ENCODE measurements around the gene ZNF488.
"Not testable (repeated sequence)": the region's sequence is repeated elsewhere in the genome, so short reads cannot be mapped to it uniquely, and the experiment has no call there.

ZNF488 gene

DNA sequence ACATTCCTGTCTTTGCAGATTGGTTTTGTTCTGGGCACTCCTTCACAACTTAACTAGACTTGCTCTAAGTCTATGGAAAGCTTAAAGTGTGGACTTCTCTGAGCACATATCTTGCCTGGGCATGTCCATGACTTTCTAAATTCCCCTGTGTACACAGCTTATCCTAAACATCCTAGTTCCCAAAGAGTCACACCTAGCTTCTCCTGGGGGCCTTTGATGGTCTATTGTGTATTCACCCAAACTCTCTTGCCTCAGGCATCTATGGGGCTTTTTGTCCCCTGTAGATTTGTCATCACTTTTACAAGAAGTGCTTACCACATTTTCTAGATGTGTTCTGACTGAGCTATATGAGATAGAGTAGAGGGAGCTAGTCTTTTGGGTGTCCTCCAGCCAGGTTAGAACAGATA is 12.2 kb upstream of the ZNF488 start:
- TF ChIP-seq JUND (IDR thresholded peaks at IDR 0.05; ENCODE audit: low read depth): no peak
- peak in 1 of 2 experiments; percentile 72 for DNase-seq (ENCODE audit: low read depth in 1 of 2, low spot score in 1 of 2)
- in situ Hi-C loops (cut with HindIII; ENCODE audit: low pct_unique_long_range_greater_than_20kb, low sequenced_read_pairs): no loop called here

DNA sequence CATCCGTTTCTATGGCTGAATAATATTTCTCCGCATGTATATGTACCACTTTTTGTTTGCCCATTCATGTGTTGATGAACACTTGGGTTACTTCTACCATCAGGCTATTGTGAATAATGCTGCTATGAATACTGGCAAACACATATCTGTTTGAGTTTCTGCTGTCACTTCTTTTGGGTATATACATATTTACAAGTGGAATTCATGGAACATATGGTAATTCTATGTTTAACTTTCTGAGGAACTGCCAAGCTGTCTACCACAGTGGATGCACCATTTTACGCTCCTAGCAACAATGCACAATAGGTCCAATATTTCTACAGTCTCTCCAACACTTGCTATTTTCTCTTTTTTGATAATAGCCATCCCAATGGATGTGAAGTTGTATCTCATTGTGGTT is 5.5 kb upstream of the ZNF488 start:
- no peak for TF ChIP-seq JUND (IDR thresholded peaks at IDR 0.05; ENCODE audit: low read depth)
- in situ Hi-C loops (cut with HindIII; ENCODE audit: low pct_unique_long_range_greater_than_20kb, low sequenced_read_pairs): no loop called here
- DNase-seq (ENCODE audit: low read depth in 1 of 2, low spot score in 1 of 2): no peak

DNA sequence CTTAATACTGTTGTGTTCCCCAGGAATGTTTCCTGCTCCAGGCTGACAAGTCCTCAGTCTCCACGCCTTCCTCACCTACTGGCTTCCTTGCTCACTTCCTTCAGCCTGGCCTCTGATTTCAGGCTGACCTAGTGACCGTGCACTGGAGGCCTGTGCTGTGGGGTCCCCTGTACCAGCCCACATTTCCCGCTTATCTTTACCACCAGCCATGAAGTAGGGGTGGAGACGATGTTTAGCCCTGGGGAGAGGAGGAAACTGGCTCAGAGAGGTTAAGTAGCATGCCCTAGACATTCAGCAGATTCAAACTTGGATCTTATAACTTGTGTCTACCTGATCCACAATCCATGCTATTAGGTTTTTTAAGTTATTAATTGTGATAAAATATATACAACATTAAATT is 4.8 kb upstream of the ZNF488 start:
- no peak for DNase-seq (ENCODE audit: low read depth in 1 of 2, low spot score in 1 of 2)
- in situ Hi-C loops (cut with HindIII; ENCODE audit: low pct_unique_long_range_greater_than_20kb, low sequenced_read_pairs): no loop called here
- TF ChIP-seq JUND (IDR thresholded peaks at IDR 0.05; ENCODE audit: low read depth): no peak

DNA sequence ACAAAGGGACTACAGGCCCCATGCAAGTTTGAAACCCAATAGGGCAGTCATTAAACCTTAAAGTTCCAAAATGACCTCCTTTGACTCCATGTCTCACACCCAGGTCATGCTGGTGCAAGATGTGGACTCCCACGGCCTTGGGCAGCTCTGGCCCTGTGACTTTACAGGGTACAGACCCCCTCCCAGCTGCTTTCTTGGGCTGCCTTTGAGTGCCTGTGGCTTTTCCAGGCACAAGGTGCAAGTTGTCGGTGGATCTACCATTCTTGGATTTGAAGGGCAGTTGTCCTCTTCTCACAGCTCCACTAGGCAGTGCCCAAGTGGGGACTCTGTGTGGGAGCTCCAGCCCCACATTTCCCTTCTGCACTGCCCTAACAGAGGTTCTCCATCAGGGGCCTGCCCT is 2.0 kb upstream of the ZNF488 start:
- in situ Hi-C loops (cut with HindIII; ENCODE audit: low pct_unique_long_range_greater_than_20kb, low sequenced_read_pairs): not testable (repeated sequence)

DNA sequence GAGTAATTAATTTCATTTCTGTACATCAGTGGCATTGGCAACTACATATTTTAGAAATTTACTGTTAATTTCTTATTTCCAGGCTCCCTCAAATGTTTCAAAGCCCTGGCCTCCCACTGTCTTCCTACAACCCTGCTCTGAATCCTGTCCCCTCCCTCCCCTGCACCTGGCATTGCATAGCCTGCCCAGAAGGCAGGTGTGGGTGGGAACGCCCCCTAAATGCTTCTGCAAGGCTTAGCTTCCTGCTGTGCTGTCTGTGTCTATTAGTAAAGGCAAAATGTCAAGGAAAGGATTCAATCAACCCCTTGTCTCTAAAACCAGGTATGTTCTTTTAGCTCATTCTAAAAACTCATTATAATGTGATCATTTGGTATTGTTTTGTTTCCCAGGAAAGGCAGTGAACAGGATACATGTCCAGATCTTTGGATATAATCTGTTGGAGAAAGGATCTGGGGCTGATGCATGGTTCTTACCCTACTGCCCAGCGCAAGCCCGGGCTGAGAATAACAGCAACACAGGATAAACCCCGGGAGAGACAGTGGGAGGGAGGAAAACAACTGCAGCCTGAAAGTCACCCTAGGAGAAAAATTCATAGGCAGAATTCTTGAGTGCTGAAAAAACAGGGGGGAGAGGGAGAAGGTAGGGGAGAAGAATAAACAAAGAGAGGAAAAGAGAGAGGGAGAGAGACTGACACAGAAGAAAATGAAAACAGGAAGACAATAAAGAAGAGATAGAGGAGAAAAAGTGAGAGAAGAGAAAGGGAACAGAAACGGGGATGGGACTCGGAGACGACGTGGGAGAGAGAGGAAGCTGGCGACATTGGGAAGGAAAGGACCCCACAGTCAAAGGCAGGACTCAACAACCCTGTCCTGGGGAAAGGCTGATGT is 589 bp downstream of the ZNF488 start:
- in situ Hi-C loops (cut with HindIII; ENCODE audit: low pct_unique_long_range_greater_than_20kb, low sequenced_read_pairs): no loop called here
- no peak for DNase-seq (ENCODE audit: low read depth in 1 of 2, low spot score in 1 of 2)
- TF ChIP-seq JUND (IDR thresholded peaks at IDR 0.05; ENCODE audit: low read depth): no peak

More for the DNA sequence above, 2.0 kb upstream of the ZNF488 start:
- not testable (repeated sequence) for DNase-seq (ENCODE audit: low read depth in 1 of 2, low spot score in 1 of 2)

DNA sequence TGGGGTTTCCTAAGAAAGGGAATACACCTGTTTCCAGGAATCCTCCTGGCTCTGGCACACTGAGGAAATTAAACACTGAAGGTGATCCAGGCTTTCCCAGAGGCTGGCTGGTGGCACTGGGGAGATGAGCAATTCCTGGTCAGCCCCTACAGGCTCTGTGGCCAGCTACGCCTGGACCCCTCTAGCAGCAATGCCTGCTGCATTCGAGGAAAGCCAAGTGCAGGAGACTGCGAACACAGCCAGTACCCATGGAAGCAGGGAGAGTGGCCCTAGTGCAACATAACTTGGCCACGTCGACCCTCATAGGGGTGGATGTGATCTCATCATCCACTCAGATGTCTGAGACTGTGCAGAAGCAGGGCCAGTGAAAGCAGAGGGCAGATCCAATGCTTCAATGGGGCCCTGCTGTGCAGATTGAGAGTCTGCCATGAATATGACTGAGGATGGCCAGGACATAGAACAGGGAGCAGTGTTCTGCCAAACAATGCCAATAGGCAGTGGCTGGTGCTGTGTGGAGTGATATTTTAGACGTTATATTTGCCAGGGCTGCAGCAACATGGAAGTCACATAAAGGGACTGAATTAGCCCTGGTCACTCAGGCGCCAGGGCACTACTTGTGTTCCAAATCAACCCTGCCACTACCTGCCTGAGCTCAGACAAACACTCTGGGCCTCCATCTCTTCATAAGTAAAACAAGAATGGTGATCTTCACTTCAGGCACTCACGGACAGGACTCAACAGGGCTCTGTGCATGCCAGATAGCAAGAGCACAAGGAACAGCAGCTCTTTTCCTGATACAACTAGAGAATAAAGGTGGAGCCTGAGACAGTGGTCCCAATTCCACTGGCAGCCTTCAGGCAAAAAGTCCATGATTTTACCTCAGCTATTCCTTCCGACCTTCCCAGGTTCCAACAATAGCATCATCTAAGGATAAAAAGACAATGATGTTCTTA is 2.4 kb downstream of the ZNF488 start:
- no peak for DNase-seq (ENCODE audit: low read depth in 1 of 2, low spot score in 1 of 2)
- TF ChIP-seq JUND (IDR thresholded peaks at IDR 0.05; ENCODE audit: low read depth): no peak
- in situ Hi-C loops (cut with HindIII; ENCODE audit: low pct_unique_long_range_greater_than_20kb, low sequenced_read_pairs): no loop called here

DNA sequence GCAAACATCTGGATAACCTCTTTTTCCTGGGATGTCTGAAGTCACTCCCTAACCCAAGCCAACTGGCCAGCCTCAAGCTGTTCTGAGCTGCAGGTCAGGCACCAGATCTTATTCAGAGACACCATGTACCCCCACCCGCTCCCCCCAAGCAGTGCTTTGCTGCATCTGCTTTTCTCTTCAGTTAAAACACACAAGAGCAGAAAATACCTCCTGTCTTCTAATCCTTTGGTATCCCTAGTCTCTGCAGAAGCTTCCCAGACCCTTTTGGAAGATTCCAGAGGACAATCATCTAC is 3.0 kb downstream of the ZNF488 start:
- no peak for DNase-seq (ENCODE audit: low read depth in 1 of 2, low spot score in 1 of 2)
- no peak for TF ChIP-seq JUND (IDR thresholded peaks at IDR 0.05; ENCODE audit: low read depth)
- in situ Hi-C loops (cut with HindIII; ENCODE audit: low pct_unique_long_range_greater_than_20kb, low sequenced_read_pairs): no loop called here

DNA sequence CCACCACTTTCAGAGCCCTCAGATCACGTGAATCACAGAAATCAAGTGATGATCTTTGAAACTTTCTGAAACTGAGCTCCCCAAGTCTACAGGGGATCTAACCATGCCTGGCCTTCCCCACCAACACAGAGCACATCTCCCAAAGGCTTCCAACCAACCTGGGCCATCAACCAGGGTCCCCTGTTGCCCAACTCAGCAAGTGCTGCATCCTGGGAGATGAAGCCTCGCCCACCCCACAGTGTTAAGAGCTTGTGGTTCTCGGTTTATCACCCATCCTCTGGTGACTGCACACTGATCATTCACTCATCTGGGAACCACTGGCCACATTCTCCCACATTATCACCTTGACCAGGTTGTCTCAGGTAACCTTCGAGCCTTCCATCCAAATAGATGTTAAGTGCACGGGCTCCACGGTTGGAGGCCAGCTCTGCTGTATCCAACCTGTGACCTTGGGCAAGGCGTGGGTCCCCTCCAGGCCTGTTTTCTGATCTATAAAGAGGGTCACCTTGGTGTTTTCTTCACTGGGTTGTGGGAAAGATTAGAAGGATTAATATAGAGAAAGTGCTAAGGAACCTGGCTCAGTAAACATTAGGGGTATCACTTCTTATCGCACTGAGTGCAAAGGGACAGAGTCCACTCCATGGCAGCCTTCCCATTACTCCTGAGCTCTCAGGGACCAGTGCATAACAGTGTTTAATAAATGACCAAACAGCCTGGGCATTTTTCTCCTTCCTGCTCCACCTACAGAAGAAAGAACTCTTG is 3.6 kb downstream of the ZNF488 start:
- TF ChIP-seq JUND (IDR thresholded peaks at IDR 0.05; ENCODE audit: low read depth): no peak
- DNase-seq (ENCODE audit: low read depth in 1 of 2, low spot score in 1 of 2): no peak
- in situ Hi-C loops (cut with HindIII; ENCODE audit: low pct_unique_long_range_greater_than_20kb, low sequenced_read_pairs): no loop called here

DNA sequence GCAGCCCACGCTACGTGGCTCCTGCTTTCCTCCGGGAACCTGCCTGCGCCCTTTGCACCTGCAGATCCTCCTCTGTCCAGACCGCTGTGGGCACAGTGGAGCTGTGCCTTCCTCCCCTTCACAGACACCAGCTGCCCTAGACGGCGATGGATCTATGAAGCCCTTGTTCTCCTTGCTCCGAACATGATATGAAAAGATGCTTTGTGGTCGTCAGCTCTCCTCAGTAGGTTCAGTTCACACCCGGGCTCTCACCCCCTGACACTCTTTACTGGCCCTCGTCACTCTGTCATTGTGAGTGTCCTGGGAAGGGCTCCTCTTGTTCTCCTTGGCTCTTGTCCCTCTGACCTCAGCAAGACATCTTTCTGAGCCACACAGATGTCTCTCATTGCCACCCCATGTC is 4.2 kb downstream of the ZNF488 start:
- in situ Hi-C loops (cut with HindIII; ENCODE audit: low pct_unique_long_range_greater_than_20kb, low sequenced_read_pairs): no loop called here
- DNase-seq (ENCODE audit: low read depth in 1 of 2, low spot score in 1 of 2): no peak
- no peak for TF ChIP-seq JUND (IDR thresholded peaks at IDR 0.05; ENCODE audit: low read depth)

DNA sequence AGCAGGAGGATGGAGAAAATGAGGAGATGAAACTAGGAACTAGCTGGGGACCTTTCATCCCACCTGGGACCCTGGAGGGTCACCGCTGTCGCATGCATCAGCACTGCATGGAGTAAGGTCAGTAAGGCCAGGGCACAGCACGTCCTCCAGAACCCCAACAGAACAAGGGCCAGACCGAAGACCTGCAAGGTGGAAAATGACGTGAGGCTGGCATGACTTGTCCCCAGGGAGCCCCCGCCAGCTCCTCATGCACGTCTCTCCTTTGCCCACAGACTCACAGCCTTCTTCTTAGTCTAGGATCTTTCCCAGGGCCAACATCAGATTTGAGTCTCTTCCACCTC is 4.7 kb downstream of the ZNF488 start:
- in situ Hi-C loops (cut with HindIII; ENCODE audit: low pct_unique_long_range_greater_than_20kb, low sequenced_read_pairs): no loop called here
- TF ChIP-seq JUND (IDR thresholded peaks at IDR 0.05; ENCODE audit: low read depth): no peak
- no peak for DNase-seq (ENCODE audit: low read depth in 1 of 2, low spot score in 1 of 2)

DNA sequence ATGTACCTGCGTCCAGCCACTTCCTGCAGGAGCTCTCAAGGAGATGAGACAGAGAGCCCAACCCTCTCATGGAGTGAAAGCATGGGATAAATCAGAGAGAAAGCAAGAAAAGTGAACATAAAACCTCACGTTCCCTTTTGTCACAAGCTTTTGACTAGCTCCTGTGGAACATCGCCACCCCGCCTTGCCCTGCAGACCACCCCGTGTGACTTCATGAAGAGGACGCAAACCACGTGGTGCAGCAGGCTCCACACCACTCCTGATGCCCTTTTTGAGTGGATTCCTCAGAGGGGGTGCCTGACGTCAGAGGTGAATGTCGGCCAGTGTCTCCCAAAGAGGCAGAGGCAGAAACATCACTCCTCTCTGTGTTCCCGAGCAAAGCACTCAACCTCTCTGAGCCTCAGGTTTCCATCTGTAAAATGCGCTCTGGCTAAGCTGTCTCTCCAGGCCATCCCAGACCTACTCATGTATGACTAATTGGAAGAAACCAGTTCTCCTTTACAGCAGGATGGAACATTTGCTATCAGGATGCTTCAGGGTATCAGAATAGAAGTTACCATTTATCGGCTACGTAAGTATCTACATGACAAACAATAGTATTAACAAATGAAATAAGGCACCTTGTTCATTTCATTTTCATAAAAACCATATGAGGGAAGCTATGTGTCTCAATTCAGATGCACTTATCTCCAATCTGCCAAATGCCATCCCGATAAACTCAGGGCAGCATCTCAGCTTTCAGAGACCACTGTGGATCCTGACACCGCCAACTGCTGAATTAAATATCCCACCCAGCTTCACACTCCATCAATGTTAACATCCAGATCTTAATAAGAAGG is 5.3 kb downstream of the ZNF488 start:
- in situ Hi-C loops (cut with HindIII; ENCODE audit: low pct_unique_long_range_greater_than_20kb, low sequenced_read_pairs): no loop called here
- DNase-seq (ENCODE audit: low read depth in 1 of 2, low spot score in 1 of 2): no peak

DNA sequence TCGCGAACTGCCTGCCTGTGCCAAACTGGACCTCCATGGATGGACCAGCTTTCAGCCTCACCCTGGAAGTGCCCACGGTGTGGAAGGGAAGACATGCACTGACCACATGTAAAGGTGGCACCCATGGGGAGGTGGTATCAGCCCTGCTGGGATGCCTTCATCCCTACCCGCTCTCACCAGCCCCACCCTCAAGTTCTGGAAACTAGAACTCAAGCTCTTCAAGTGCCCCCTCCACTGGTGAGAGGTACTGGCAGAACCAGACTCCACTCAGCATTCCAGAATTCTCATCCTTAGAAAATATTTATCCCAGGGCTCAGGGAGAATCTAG is 5.9 kb downstream of the ZNF488 start:
- no peak for DNase-seq (ENCODE audit: low read depth in 1 of 2, low spot score in 1 of 2)
- no peak for TF ChIP-seq JUND (IDR thresholded peaks at IDR 0.05; ENCODE audit: low read depth)
- in situ Hi-C loops (cut with HindIII; ENCODE audit: low pct_unique_long_range_greater_than_20kb, low sequenced_read_pairs): no loop called here

More for the DNA sequence above, 5.3 kb downstream of the ZNF488 start:
- no peak for TF ChIP-seq JUND (IDR thresholded peaks at IDR 0.05; ENCODE audit: low read depth)

Data from T47D (cell line).